ENCODE measurements around the gene POM121L2. TPM values are rescaled to one million over a fixed set of nuclear protein-coding genes. Genes with fewer than 3 reads are reported as not detected.

POM121L2 gene
- total RNA-seq, 1 experiment from 2014 or later: not detected

DNA sequence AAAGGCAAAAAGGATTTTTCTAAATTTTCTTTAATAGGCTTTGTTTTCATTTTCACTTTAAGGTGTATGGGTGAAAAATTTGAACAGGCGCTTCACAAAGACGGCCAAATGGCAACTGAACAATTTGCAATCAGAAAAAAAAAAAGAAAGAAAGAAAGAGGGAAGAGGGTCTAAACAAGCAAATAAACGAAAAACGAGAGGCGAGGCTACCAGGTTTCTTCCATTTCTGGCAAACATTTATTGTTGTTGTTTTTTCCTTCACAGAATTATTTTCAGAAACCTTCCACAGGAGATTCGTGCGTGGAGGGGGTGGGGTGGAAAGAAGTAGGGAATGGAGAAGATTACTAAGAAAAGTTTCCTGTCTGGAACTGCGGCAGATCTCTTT is 24.3 kb downstream of the POM121L2 start:
- Histone ChIP-seq H3K18ac (ENCODE audit: insufficient read length, low read depth, low read length) (no peak overlapping the region), H3K79me2 (ENCODE audit: insufficient read depth, low read length) (no peaks in the 10 kb centered on the region), H2BK5ac (ENCODE audit: insufficient read length, low read length) (no peak overlapping the region), H3K9ac (ENCODE audit: extremely low read depth, insufficient read length, low read length) (no peak overlapping the region), H4K20me1 (ENCODE audit: control insufficient read depth, insufficient read depth, insufficient read length) (no peaks in the 10 kb centered on the region), H3K23me2 (ENCODE audit: insufficient read length, low read depth, low read length, poor library complexity, severe bottlenecking) (peaks cover 17% of the 10 kb centered on the region), H2AK5ac (ENCODE audit: insufficient read length, low read length) (no peak overlapping the region), H4K5ac (ENCODE audit: insufficient read length, low read depth, low read length) (no peak overlapping the region), H3K4ac (ENCODE audit: low read depth, low read length) (no peak overlapping the region), H4K8ac (replicated peaks; ENCODE audit: insufficient read length, low read depth, low read length) (no peak overlapping the region), H3T11ph (ENCODE audit: low read length) (no peak overlapping the region), H2BK120ac (ENCODE audit: low read depth, low read length, poor library complexity, severe bottlenecking) (no peak overlapping the region), H2BK12ac (ENCODE audit: insufficient read length, low read depth, low read length) (no peak overlapping the region), H3K9me3 (ENCODE audit: control insufficient read depth, low read depth, low read length) (no peaks in the 10 kb centered on the region), H2AFZ (ENCODE audit: low read length) (no peak overlapping the region), H3K4me1 (ENCODE audit: insufficient read depth, low read length) (no peaks in the 10 kb centered on the region), H3K27ac (ENCODE audit: insufficient read length, low read depth, low read length) (no peak overlapping the region), H3K14ac (ENCODE audit: insufficient read depth, low read length) (no peak overlapping the region), H3K79me1 (ENCODE audit: insufficient read depth, low read depth, low read length, poor library complexity, severe bottlenecking) (no peaks in the 10 kb centered on the region), H4K91ac (ENCODE audit: insufficient read length, low read depth, low read length) (no peak overlapping the region), H2BK15ac (ENCODE audit: low read depth, low read length) (no peak overlapping the region), H3K27me3 (ENCODE audit: insufficient read depth, low read length) (peaks cover 2% of the 10 kb centered on the region; the same call in 1 of the 2 replicates), H3K56ac (ENCODE audit: insufficient read length, low read depth, low read length) (no peak overlapping the region), H2BK20ac (ENCODE audit: low read depth, low read length, poor library complexity, severe bottlenecking) (no peak overlapping the region), H3K4me2 (ENCODE audit: insufficient read depth, insufficient read length, low read length) (peak overlapping the region; percentile 84), H3K23ac (ENCODE audit: insufficient read length, low read depth, low read length) (no peak overlapping the region)
- Mint-ChIP-seq H3K4me3 (peak overlapping the region; percentile 77 to 87), H3K36me3 (ENCODE audit: insufficient read depth in 1 of 3, low read depth in 3 of 3) (no peaks in the 10 kb centered on the region), H3K27me3 (ENCODE audit: low read depth) (peaks cover 81% of the 10 kb centered on the region), H3K27ac (no peak overlapping the region), H3K9me3 (peaks cover 0 to 4% of the 10 kb centered on the region in 2 experiments; a peak in 1 of 5 replicates), H3K4me1 (peaks cover 26 to 31% of the 10 kb centered on the region in 2 experiments)
- TF ChIP-seq, protein P1, sequence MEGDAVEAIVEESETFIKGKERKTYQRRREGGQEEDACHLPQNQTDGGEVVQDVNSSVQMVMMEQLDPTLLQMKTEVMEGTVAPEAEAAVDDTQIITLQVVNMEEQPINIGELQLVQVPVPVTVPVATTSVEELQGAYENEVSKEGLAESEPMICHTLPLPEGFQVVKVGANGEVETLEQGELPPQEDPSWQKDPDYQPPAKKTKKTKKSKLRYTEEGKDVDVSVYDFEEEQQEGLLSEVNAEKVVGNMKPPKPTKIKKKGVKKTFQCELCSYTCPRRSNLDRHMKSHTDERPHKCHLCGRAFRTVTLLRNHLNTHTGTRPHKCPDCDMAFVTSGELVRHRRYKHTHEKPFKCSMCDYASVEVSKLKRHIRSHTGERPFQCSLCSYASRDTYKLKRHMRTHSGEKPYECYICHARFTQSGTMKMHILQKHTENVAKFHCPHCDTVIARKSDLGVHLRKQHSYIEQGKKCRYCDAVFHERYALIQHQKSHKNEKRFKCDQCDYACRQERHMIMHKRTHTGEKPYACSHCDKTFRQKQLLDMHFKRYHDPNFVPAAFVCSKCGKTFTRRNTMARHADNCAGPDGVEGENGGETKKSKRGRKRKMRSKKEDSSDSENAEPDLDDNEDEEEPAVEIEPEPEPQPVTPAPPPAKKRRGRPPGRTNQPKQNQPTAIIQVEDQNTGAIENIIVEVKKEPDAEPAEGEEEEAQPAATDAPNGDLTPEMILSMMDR (conservative IDR thresholded peaks at IDR 0.05): no peak
- DNase-seq: no peak
- no CpG with 5 or more reads among the region's 8 CpGs for WGBS (ENCODE audit: extremely low coverage, insufficient read length, low lambda C conversion rate)
